ENCODE measurements around the gene DOCK2.

GRCh38 chr5:170115925-170116324, 478.9 kb downstream of the DOCK2 start:
- TF ChIP-seq, protein P1, sequence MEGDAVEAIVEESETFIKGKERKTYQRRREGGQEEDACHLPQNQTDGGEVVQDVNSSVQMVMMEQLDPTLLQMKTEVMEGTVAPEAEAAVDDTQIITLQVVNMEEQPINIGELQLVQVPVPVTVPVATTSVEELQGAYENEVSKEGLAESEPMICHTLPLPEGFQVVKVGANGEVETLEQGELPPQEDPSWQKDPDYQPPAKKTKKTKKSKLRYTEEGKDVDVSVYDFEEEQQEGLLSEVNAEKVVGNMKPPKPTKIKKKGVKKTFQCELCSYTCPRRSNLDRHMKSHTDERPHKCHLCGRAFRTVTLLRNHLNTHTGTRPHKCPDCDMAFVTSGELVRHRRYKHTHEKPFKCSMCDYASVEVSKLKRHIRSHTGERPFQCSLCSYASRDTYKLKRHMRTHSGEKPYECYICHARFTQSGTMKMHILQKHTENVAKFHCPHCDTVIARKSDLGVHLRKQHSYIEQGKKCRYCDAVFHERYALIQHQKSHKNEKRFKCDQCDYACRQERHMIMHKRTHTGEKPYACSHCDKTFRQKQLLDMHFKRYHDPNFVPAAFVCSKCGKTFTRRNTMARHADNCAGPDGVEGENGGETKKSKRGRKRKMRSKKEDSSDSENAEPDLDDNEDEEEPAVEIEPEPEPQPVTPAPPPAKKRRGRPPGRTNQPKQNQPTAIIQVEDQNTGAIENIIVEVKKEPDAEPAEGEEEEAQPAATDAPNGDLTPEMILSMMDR (IDR thresholded peaks at IDR 0.05): no peak
- no peak for TF ChIP-seq ZFX (IDR thresholded peaks at IDR 0.05; ENCODE audit: borderline replicate concordance)
